HG02870 (cell line): ENCODE results near the gene SPATA2L.

ENCODE experiments used
- ATAC-seq: cut with Tn5 transposase; IDR thresholded peaks from one replicate; pipeline ENCODE4 v1.9.1; 2021; ENCODE audit warnings: mild to moderate bottlenecking, moderate library complexity; ENCODE audit not compliant: unreplicated experiment

SPATA2L gene, protein sequence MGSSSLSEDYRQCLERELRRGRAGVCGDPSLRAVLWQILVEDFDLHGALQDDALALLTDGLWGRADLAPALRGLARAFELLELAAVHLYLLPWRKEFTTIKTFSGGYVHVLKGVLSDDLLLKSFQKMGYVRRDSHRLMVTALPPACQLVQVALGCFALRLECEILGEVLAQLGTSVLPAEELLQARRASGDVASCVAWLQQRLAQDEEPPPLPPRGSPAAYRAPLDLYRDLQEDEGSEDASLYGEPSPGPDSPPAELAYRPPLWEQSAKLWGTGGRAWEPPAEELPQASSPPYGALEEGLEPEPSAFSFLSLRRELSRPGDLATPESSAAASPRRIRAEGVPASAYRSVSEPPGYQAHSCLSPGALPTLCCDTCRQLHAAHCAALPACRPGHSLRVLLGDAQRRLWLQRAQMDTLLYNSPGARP

DNA sequence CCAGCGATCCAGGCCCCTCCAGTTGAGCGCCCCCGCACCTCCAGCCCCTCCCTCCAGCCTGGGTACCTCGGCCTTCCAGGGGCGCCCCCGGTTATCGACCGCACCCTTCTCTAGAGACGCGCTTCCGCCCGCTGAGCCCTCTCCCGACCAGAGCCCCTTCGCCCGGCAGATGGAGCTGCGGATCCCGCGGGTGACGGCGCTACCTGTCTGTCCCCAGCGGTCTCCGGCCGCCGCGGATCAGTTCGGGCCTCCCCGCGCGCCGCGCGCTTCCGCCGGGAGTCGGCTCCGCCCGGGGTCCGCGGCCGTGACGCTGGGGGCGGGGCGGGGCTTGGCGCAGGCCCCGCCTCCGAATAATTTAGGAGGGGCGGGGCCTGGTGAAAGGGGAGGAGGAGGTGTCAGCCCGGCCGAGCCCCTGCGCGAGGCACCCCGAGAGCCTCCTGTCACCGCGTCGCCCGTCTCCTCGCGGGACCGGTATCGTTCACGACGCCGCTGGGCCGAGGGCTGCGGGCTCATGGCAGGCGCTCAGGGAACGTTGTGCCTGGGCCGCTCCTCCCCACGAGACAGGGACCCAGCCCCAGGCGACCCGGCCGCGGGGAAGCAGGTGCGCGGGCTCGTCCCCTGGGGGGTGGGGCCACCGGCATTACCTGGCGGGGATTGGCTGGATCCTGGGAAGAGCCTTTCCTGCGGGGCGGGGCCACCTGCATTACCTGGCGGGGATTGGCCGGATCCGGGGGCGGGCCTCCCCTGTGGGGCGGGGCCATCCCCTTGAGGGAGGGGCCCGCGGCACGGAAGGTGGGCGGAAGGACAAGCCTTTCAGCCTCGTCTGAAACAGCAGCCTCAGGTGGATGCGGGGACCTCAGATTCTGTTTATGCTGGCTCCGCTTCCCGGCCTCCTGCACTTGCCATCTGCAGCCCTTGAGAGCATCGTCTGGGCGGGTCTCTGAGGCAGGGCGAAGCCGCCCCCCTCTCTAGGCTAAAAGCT is at the start of gene SPATA2L:
Gene SPATA2L, minus strand, starts transcription at position 281 of the 982 bp plus-strand sequence. CDS start 473 bp downstream, outside the sequence.
- peak; percentile 71 for ATAC-seq

DNA sequence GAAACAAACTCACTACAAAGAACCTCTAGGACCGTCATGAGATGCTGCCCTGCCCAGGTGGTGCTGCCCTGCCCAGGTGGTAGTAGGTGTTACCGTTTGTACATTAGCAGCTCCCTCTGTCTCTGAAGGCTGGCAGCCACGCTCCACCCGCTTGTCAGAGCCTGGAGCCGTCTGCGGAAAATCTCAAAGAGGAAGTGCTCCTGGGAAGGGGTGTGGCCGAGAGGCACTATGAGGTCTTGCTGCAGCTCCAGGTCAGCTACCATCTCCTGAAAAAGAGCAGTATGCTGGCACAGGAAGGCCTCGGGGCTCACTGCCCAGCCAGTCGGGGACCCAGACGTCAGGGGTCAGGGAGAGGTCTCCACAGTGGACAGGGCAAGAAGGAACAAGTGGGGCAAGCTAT is 48.1 kb upstream of the SPATA2L start:
- ATAC-seq = no peak

DNA sequence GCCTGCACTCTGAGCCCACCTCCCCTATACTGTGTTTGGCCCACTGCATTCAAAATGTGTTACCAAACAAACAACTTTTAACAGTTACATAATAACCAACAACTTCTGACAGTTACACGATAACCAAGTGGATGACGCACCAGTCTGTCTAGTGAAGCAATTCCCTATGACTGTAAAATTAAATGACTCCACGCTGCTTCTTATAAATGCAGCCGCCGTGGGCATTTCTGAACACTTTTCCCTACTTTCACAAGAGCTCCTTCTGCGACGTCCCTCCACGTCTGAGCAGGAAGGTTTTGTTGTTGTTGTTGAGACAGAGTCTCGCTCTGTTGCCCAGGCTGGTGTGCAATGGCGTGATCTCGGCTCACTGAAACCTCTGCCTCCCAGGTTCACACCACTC is 47.4 kb upstream of the SPATA2L start:
- ATAC-seq = no peak

DNA sequence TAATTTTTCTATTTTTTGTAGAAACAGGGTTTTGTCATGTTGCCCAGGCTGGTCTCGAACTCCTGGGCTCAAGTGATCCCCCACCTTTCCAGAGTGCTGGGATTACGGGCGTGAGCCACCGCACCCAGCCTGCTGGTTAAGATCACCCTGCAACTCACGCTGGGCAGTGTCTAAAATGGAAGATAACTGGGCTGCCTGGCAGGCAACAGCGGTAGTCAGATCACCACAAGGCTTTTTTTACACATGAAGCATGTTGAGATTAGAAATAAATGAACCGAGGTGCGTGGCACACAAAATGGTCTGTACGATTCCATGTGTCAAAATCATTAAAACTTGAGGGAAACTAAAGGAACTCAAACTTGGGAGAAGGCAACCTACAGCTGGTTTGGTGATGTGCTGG is 46.6 kb upstream of the SPATA2L start:
- no peak for ATAC-seq

DNA sequence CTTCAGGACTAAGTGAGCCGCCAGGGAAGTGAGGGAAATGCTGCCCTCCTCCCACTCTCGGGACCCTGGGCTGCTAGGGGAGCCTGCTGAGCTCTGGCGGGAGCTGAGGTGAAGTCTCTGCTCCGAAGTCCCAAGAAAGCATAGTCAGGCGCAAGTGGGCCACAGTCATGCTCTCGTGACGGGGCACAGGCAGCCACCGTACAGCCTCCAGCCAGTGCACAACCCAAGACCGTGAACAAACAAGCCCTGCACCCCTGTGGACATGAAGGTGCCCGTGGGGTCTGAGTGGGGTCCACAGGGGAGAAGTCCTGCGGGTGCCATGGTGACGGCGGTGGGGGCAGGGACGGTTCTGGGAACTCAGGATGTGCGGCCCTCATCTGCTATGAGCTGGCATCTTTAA is 44.5 kb upstream of the SPATA2L start:
- no peak for ATAC-seq

DNA sequence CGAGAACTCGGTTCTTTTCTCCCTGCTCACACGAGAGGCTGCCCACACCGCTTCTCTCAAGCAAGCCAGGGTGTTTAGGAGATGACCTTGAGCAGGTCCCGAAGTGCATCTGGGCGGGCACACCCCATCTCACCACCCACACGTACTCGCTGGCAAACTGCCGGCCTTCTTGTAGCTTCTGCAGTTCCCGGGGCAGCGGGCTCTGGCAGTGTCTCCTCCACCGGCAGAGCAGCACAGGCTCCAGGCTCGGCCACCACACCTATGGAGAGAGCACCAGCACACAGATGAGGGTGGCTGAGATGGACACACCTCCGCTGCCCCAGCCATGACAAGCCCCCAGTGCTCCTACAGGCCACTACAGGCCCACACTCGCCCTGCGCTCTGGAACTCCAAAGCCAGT is 43.3 kb upstream of the SPATA2L start:
- no peak for ATAC-seq

DNA sequence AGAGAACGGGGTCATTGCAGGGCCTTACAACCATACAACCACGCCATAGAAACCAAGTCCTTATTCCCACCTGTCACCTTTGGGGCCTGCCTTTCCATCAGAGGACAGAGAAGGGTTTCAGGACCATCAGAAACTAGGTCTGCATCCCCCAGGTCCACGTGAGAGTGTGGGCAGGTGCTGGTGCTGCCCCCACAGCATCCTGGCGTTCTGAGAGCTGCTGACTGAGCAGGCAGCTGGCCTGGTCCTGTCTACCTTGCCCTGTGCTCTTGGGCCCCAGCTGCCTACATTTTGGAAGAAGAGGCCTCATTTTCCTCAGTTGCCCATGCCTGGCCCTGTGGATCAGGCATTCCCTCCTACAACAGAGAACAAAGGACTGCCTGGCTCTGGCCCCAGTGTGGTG is 41.4 kb upstream of the SPATA2L start:
- no peak for ATAC-seq

DNA sequence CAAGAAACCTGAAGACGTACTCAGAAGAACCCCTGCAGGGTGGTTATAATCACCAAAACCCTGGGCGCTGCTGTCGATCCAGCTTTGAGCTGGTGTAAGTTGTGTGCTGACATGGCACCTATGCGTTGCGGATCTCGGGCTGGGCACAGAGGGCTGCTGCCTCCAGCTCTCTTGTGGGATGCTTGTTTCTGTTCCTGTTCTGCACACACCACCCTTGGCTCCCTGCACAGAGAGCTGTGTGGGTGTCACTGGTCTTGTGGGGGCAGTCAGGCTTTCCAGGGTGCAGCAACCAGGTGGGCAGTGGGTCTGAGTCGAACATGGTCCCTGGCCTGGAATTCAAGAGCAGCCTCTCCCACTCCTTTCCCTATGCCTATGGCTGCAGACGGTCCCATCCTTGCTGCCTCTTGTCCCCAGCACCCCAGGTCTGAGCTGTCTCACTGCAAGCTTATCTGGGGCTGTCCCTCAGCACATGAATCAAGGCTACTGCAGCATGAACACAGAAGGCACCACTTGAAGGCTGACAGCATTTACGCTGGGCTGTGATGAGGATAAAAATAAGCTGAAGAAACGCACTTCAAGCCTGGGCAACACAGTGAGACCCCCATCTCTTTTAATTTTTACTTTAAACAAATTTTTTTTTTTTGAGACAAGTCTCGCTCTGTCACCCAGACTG is 40.0 kb upstream of the SPATA2L start:
- ATAC-seq = no peak

DNA sequence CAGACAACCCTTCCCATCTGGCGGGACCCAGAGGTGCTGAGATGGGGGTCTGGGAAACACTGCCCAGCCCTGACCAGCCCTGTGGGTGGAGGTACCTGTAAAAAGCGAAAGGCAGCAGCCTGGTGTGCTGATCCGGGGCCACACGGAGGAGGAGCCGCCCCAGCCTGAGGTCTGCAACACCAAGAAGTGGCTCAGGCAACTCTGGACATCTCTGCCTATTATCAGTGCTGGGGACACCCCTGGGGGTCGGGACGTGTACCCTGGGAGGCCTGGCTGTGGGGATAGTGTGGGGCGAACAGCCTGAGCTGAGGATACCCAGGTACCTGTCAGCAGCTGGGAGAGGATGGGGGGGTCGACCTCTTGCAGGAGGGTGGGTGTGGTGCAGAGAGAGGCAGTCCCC is 37.9 kb upstream of the SPATA2L start:
- no peak for ATAC-seq

DNA sequence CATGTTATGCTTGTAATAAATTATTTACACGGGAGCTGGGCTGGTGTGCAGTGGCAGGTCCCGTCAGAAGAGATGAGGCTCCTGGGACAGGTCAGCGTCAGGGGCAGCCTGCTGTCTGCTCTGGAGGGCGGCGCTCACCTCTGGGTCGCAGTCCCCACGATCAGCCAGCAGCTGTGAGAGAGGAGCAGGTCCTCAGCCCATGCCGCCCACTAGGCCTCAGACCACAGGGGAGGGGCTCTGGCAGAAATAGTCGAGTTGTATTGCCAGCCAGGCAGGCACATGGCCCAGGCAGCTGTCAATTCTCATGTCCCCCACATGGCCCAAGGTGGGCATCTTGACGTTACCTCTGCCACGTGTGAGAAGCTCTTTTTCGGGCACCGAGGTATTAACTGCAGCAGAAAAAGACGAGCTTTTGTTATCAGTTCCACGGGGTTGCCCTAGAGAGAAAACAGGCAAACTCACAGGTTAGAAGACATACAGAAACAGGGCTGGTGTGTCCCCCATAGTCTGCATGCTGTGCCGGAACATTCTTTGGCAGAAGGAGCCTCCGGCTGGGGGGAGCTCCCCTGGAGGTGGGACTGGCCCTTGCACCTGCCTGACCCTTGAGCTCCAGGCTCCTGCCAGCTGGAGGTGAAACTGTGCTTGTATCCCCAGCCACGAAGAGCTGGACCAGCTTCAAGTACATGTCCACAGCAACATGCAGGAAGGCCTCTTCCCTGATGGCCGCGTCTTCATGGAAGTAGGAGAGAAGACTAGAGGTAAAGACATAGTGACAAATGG is 37.2 kb upstream of the SPATA2L start:
- no peak for ATAC-seq

DNA sequence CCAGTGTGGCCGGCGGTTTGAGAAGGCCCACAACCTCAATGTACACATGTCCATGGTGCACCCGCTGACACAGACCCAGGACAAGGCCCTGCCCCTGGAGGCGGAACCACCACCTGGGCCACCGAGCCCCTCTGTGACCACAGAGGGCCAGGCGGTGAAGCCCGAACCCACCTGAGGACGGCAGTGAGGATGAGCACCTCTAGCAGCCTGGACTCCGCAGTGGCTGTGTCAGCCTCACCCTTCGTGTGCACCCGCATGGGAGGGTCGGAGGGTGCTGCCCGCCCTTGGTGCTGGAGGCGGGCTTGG is 36.5 kb upstream of the SPATA2L start:
- no peak for ATAC-seq

DNA sequence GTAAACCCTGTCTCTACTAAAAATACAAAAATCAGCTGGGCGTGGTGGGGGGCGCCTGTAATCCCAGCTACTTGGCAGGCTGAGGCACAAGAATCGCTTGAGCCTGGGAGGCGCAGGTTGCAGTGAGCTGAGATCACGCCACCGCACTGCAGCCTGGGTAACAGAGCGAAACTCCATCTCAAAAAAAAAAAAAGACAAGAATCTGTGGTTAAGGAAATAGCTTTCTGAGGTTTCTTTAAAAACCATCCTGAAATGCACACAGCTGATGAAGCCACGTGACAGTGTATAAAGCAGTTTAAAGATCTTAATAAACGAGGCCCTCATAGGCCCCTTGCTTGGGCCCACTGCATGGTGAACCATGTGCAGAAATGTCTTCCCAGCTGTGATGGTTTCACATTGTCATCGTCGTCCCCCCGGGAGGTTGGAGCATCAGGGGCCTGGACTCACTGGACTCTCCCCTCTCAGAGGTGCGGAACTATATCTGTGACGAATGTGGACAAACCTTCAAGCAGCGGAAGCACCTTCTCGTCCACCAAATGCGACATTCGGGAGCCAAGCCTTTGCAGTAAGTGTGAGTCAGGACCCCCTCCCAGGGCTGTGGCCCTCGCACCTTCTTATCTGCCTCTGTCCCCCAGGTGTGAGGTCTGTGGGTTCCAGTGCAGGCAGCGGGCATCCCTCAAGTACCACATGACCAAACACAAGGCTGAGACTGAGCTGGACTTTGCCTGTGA is 36.0 kb upstream of the SPATA2L start:
- ATAC-seq = no peak

DNA sequence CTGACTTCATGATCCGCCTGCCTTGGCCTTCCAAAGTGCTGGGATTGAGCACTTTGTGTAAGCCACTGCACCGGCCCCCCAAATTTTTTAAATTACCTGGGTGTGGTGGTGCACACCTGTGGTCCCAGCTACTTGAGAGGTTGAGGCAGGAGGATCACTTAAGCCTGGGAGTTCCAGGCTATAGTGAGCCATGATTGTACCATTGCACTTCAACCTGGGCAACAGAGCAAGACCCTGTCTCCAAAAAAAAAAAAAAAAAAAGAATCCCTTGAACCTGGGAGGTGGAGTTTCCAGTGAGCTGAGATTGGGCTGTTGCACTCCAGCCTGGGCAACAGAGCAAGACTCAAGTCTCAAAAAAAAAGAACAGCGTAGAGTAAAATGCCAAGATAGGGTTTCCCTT is 35.0 kb upstream of the SPATA2L start:
- ATAC-seq = no peak

DNA sequence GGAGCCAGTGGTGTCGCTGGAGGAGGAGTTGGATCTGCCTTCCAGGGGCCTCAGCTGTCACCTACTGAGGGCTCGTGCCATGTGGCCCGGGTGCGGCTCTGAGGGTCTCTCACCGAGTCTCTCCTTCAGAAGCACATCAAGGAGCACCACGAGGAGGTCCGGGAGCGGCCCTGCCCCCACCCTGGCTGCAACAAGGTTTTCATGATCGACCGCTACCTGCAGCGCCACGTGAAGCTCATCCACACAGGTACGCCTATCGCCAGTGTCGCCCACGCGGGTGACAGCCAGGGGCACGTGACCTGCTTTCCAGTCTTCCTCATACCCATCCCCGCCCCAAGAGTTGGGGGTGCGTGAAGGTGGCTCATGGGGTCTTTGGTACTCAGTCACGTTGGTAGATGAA is 32.3 kb upstream of the SPATA2L start:
- ATAC-seq = no peak

DNA sequence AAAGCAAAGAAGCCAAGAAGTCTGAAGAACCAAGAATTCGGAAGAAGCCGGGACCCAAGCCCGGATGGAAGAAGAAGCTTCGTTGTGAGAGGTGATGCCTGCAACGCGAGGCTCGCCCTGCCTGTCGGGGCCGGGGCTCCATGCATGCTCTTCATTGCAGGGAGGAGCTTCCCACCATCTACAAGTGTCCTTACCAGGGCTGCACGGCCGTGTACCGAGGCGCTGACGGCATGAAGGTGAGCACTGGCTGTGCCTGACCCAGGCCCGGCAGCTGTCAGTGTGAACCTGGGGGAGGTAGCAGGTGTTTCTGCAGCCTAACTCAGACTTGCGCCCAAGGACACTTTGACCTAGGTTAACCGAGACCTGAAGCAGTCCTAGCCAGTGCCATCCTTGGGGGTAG is 31.8 kb upstream of the SPATA2L start:
- ATAC-seq = no peak

DNA sequence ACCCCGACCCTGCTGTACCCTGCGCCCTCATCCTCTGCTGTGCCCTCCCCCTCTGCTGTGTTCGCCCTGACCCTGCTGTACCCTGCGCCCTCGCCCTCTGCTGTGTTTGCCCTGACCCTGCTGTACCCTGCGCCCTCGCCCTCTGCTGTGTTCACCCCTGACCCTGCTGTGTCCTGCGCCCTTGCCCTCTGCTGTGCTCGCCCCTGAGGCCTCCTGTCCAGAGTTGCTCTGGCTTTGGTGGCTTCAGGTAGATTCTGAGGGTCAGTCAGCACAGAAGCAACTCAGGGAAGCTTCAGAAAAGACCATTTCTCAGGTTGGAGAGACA is 31.4 kb upstream of the SPATA2L start:
- ATAC-seq = no peak

DNA sequence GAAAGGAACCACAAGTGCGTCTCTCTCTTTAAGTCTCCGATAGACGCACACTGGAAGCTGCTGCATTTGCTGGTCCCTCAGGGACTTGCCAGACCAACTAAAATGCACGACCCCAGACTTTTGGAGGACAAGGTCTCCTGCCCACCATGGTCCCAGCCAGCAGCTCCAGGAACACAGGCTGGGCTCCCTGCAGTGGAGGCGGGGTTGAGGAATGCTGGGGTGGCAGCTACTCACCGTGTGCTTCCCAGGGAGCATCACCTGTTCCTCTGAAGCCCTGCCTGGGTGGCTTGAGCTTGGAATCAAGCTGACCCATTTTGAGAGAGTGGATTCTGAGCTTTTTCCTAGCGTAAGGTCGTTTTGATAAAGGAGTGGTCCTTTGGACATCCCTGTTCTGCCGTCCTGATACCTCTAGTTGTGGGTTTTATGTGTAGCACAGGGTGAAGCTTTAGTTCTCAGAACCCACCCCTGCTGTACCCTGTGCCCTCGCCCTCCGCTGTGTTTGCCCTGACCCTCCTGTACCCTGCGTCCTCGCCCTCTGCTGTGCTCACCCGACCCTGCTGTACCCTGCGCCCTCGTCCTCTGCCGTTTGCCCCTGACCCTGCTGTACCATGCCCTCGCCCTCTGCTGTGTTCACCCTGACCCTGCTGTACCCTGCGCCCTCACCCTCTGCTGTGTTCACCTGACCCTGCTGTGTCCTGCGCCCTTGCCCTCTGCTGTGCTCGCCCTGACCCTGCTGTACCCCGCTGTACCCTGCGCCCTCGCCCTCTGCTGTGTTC is 30.8 kb upstream of the SPATA2L start:
- no peak for ATAC-seq

DNA sequence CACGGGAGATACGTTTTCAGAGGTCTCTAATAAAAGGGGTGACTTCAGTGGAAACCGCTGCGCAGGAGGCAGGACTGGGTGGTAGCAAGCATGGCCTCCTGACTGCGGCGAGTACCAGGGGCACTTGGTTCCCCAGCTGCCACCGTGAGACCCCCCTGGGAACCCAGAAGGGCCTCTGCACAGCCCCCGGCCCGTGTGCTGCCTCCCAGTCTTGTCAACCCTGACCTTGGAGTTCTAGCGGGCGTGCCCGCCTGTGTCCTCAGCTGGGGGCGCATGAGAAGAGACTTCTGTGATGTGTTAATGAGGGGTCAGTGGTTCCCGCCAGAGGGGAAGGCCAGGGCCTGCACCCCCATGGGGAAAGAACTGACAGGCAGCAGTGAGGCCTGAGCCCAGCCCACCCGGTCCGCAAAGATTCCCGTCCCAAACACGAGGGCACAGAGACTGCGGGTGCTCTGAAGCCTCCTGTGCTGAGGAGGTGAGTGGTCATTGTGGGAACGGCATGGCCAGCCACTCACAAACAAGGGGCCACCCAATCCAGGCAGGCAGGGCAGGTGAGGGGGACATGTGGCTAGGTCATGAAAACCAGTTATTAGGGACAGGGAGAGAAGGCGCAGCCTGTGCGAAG is 29.2 kb upstream of the SPATA2L start:
- no peak for ATAC-seq
